Activated T-cell treated with anti-CD3 and anti-CD28 coated beads, Interleukin-2, amount 50 U/mL, for 48 hours (primary cell): Measurements from ENCODE around the gene PTTG2.
"Not testable (repeated sequence)": the region's sequence is repeated elsewhere in the genome, so short reads cannot be mapped to it uniquely, and the experiment has no call there.

Source experiments
- DNase-seq, 2 experiments: peaks; one replicate each; pipeline ENCODE4 v3.0.0-alpha.2; 2020

PTTG2 gene

GRCh38 chr4:37960098-37960497 is at the start of gene PTTG2:
PTTG2 (plus strand) TSS chr4:37960398; CDS start chr4:37960435, 37 bp downstream.
- no peak for DNase-seq

GRCh38 chr4:37914539-37914938 is 45.7 kb upstream of the PTTG2 start:
- no peak for DNase-seq

- DNase-seq = no peak
Observed at GRCh38 chr4:37917388-37917787, 42.8 kb upstream of the PTTG2 start.

GRCh38 chr4:37918653-37919052 is 41.5 kb upstream of the PTTG2 start:
- DNase-seq = no peak

- no peak for DNase-seq
Observed at GRCh38 chr4:37922328-37922727, 37.9 kb upstream of the PTTG2 start.

- DNase-seq = not testable (repeated sequence)
Observed at GRCh38 chr4:37923089-37923488, 37.1 kb upstream of the PTTG2 start.

- no peak for DNase-seq
Observed at GRCh38 chr4:37924946-37925345, 35.3 kb upstream of the PTTG2 start.

GRCh38 chr4:37927434-37927833 is 32.8 kb upstream of the PTTG2 start:
- no peak for DNase-seq

- no peak for DNase-seq
Observed at GRCh38 chr4:37928426-37929416, 31.5 kb upstream of the PTTG2 start.

GRCh38 chr4:37934096-37934495 is 26.1 kb upstream of the PTTG2 start:
- no peak for DNase-seq

GRCh38 chr4:37934609-37935008 is 25.6 kb upstream of the PTTG2 start:
- DNase-seq = no peak

GRCh38 chr4:37935026-37935425 is 25.2 kb upstream of the PTTG2 start:
- DNase-seq = no peak

GRCh38 chr4:37936889-37937498 is 23.2 kb upstream of the PTTG2 start:
- no peak for DNase-seq

- DNase-seq = no peak
Observed at GRCh38 chr4:37938208-37938607, 22.0 kb upstream of the PTTG2 start.

- DNase-seq = no peak
Observed at GRCh38 chr4:37946503-37947179, 13.6 kb upstream of the PTTG2 start.

GRCh38 chr4:37948542-37948941 is 11.7 kb upstream of the PTTG2 start:
- DNase-seq = no peak

- DNase-seq = no peak
Observed at GRCh38 chr4:37949636-37950426, 10.4 kb upstream of the PTTG2 start.

- DNase-seq = no peak
Observed at GRCh38 chr4:37951461-37952352, 8.5 kb upstream of the PTTG2 start.

- no peak for DNase-seq
Observed at GRCh38 chr4:37953156-37953555, 7.0 kb upstream of the PTTG2 start.

GRCh38 chr4:37953620-37954293 is 6.4 kb upstream of the PTTG2 start:
- DNase-seq = no peak

- DNase-seq = no peak
Observed at GRCh38 chr4:37956941-37957340, 3.3 kb upstream of the PTTG2 start.
